HepG2 (cell line): ENCODE data around the gene FBXL13. TPM values are rescaled to one million over a fixed set of nuclear protein-coding genes. Genes with fewer than 3 reads are reported as not detected.

Experiments used
- ATAC-seq: fragments of 200-7000 bp; cut with Tn5 transposase; 3 replicates; pipeline ENCODE4 v1.9.1; 2020; ENCODE audit warnings: mild to moderate bottlenecking, moderate library complexity
- Bru-seq: library from RNA; stranded (reverse); fragments of 400-500 nt; gene quantifications from one replicate; lab custom pipeline; 2021; lab: Mats Ljungman, UMichigan
- BruChase-seq, 2 experiments: library from RNA; stranded (reverse); fragments of 400-500 nt; gene quantifications; one replicate each; lab custom pipeline; 2021; lab: Mats Ljungman, UMichigan
- BruUV-seq: library from RNA; stranded (reverse); fragments of 400-500 nt; replicated peaks from 2 replicates; lab custom pipeline; 2021; lab: Mats Ljungman, UMichigan
- CTCF ChIA-PET: fragments of 300-600 bp; formaldehyde crosslinking; extraction: SDS; loops from one replicate; lab custom pipeline; 2021; ENCODE audit warnings: low total read pairs, inconsistent platforms, low intra/inter-chr PET ratio; lab: Yijun Ruan, JAX
- POLR2A ChIA-PET: fragments of 350-600 bp; sonication (Branson Sonifier 250); formaldehyde crosslinking; loops from one replicate; lab custom pipeline; 2020; ENCODE audit warnings: antibody characterized with exemption, inconsistent platforms; lab: Yijun Ruan, JAX
- DNase-seq: peaks from one replicate; pipeline ENCODE4 v3.0.0-alpha.2; 2015; ENCODE audit warnings: low spot score
- FAIRE-seq: peaks from 3 replicates; lab custom pipeline; 2011; peaks lifted over from hg19 to GRCh38; lab: Jason Lieb, UNC
- H2AFZ ChIP-seq: one replicate; pipeline ENCODE4 v1.6.1; 2011; ENCODE audit warnings: low read length, inconsistent platforms
- H3K27ac ChIP-seq: fragments of 300-600 bp; 3 replicates; pipeline ENCODE4 v1.8.0; 2011; ENCODE audit warnings: mixed run types, mild to moderate bottlenecking, mixed read lengths, low read length, inconsistent platforms; ENCODE audit not compliant: insufficient read depth; ENCODE audit errors: extremely low read length
- H3K27me3 ChIP-seq, 2 experiments: fragments of 200-600 bp in 1 of 2; 2 replicates in 1 of 2; 3 replicates in 1 of 2; pipeline versions ENCODE4 v1.6.0 to v1.8.0; 2011; ENCODE audit warnings: low read length in 2 of 2, mild to moderate bottlenecking in 2 of 2, moderate library complexity in 2 of 2, inconsistent platforms in 1 of 2; ENCODE audit not compliant: insufficient read depth in 2 of 2, control insufficient read depth in 1 of 2
- H3K36me3 ChIP-seq, 2 experiments: fragments of 200-600 bp in 1 of 2; replicated peaks in 1 of 2; 2 replicates in 1 of 2; 3 replicates in 1 of 2; pipeline versions ENCODE4 v1.5.1 to v1.8.0; 2011; ENCODE audit warnings: low read length in 2 of 2, inconsistent platforms in 1 of 2; ENCODE audit not compliant: insufficient read depth in 2 of 2, control insufficient read depth in 1 of 2
- H3K4me1 ChIP-seq: 2 replicates; pipeline ENCODE4 v1.5.1; 2012; ENCODE audit warnings: low read length, inconsistent platforms; ENCODE audit not compliant: insufficient read depth
- H3K4me2 ChIP-seq: 2 replicates; pipeline ENCODE4 v1.6.0; 2011; ENCODE audit warnings: low read depth, low read length, inconsistent platforms
- H3K4me3 ChIP-seq, 3 experiments: fragments of 200-600 bp in 1 of 3; sonication (generic), shearing (Covaris generic) in 1 of 3; replicated peaks in 1 of 3; 2 replicates each; pipeline ENCODE4 v1.5.1; 2011 to 2016; ENCODE audit warnings: low read length in 3 of 3, inconsistent platforms in 2 of 3, low read depth in 2 of 3, mild to moderate bottlenecking in 2 of 3, control low read depth in 1 of 3, mixed read lengths in 1 of 3; ENCODE audit not compliant: insufficient read depth in 1 of 3
- H3K79me2 ChIP-seq: one replicate; pipeline ENCODE4 v1.6.1; 2011; ENCODE audit warnings: low read length, inconsistent platforms; ENCODE audit not compliant: insufficient read depth
- H3K9ac ChIP-seq: 2 replicates; pipeline ENCODE4 v1.6.0; 2011; ENCODE audit warnings: mild to moderate bottlenecking, low read depth, low read length, inconsistent platforms; ENCODE audit not compliant: insufficient read depth
- H3K9me3 ChIP-seq: 2 replicates; pipeline ENCODE4 v1.5.1; 2012; ENCODE audit warnings: mild to moderate bottlenecking, low read length
- H4K20me1 ChIP-seq: 2 replicates; pipeline ENCODE4 v1.6.0; 2011; ENCODE audit warnings: inconsistent platforms, mild to moderate bottlenecking, low read length, moderate library complexity; ENCODE audit not compliant: insufficient read depth
- ADNP ChIP-seq: sonication (generic); formaldehyde crosslinking; IDR thresholded peaks from 2 replicates; pipeline ENCODE4 v1.4.0; 2020; ENCODE audit warnings: missing genetic modification reagents
- GABPA ChIP-seq, 2 experiments: IDR thresholded peaks; 2 replicates each; pipeline ENCODE4 v1.6.1; 2011 to 2016; ENCODE audit warnings: low read depth in 2 of 2, low read length in 1 of 2, missing biosample characterization in 1 of 2, missing genetic modification characterization in 1 of 2
- HMG20A ChIP-seq: IDR thresholded peaks from 2 replicates; pipeline ENCODE4 v1.6.1; 2016; ENCODE audit warnings: borderline replicate concordance
- IRX3 ChIP-seq: sonication (generic); formaldehyde crosslinking; IDR thresholded peaks from 2 replicates; pipeline ENCODE4 v1.8.1; 2023; ENCODE audit warnings: mild to moderate bottlenecking, low read depth, missing genetic modification reagents, borderline replicate concordance
- ISX ChIP-seq: sonication (generic); formaldehyde crosslinking; conservative IDR thresholded peaks from 2 replicates; pipeline ENCODE4 v1.5.0; 2020; ENCODE audit warnings: missing genetic modification reagents
- KLF13 ChIP-seq: sonication (generic); formaldehyde crosslinking; IDR thresholded peaks from 2 replicates; pipeline ENCODE4 v1.4.0; 2020; ENCODE audit warnings: mild to moderate bottlenecking, missing genetic modification reagents
- PTBP1 ChIP-seq: fragments of 200-400 bp; formaldehyde crosslinking; IDR thresholded peaks from 2 replicates; pipeline ENCODE4 v1.6.1; 2018; ENCODE audit warnings: low read length, low read depth; ENCODE audit not compliant: poor library complexity, severe bottlenecking
- RFX3 ChIP-seq: IDR thresholded peaks from 2 replicates; pipeline ENCODE4 v1.6.1; 2016; ENCODE audit warnings: missing biosample characterization, missing genetic modification reagents
- SATB2 ChIP-seq: sonication (generic); formaldehyde crosslinking; IDR thresholded peaks from 2 replicates; pipeline ENCODE4 v1.5.0; 2020; ENCODE audit warnings: missing genetic modification reagents
- TGIF2 ChIP-seq: IDR thresholded peaks from 2 replicates; pipeline ENCODE4 v1.6.1; 2016; ENCODE audit warnings: control low read depth, missing compliant biosample characterization
- ZBTB3 ChIP-seq: sonication (generic); formaldehyde crosslinking; IDR thresholded peaks from 2 replicates; pipeline ENCODE4 v1.4.0; 2020; ENCODE audit warnings: low read depth, mild to moderate bottlenecking, moderate library complexity, missing genetic modification reagents, borderline replicate concordance
- ZNF337 ChIP-seq: sonication (generic); formaldehyde crosslinking; IDR thresholded peaks from 2 replicates; pipeline ENCODE4 v1.5.1; 2020; ENCODE audit warnings: missing genetic modification reagents, low read depth, mild to moderate bottlenecking, borderline replicate concordance
- ZNF34 ChIP-seq: sonication (generic); formaldehyde crosslinking; IDR thresholded peaks from 2 replicates; pipeline ENCODE4 v1.4.0; 2020; ENCODE audit warnings: mild to moderate bottlenecking, missing genetic modification reagents, borderline replicate concordance
- ZNF747 ChIP-seq: sonication (generic); formaldehyde crosslinking; IDR thresholded peaks from 2 replicates; pipeline ENCODE4 v1.8.1; 2023; ENCODE audit warnings: missing genetic modification reagents, mild to moderate bottlenecking, borderline replicate concordance
- WGBS: methylation state at CpG from one replicate; pipeline ENCODE4 v1.1.6; 2017; ENCODE audit warnings: low lambda C conversion rate; 5-methylcytosine and 5-hydroxymethylcytosine counted together
- in situ Hi-C: cut with HindIII; loops from 2 replicates; pipeline ENCODE4 v1.10.0; 2017; ENCODE audit warnings: low pct_unique_long_range_greater_than_20kb; ENCODE audit not compliant: extremely low pct_ligation_motif_present
- intact Hi-C: fragments of 100-400 bp; cut with micrococcal nuclease; formaldehyde crosslinking; loops from one replicate; pipeline ENCODE4 v1.10.0; 2022; ENCODE audit not compliant: unreplicated experiment
- long read RNA-seq, 2 experiments: library from RNA in 1 of 2; library from polyadenylated mRNA in 1 of 2; stranded (forward) in 1 of 2; unstranded in 1 of 2; transcript quantifications; one replicate each; pipeline ENCODE4 v2.0.0, GENCODE V29; 2019 to 2022
- polyA minus RNA-seq, 3 experiments: library from RNA; depleted of rRNA, polyadenylated mRNA; stranded (reverse); fragments of >200 nt; gene quantifications; 2 replicates each; pipeline ENCODE4 v1.2.3, GENCODE V29; 2011; ENCODE audit warnings: low replicate concordance in 1 of 3
- polyA plus RNA-seq, 8 experiments: library from polyadenylated mRNA; depleted of rRNA in 3 of 8; stranded (reverse) in 7 of 8; unstranded in 1 of 8; fragments of >200 nt; fragmentation: Illumina TruSeq in 4 of 8; extraction: Trizol in 4 of 8; gene quantifications; 2 replicates each; pipeline versions ENCODE4 v1.2.1 to v1.2.3, GENCODE V29; 2011 to 2016; ENCODE audit warnings: low read depth in 4 of 8, missing spikeins in 1 of 8, mixed read lengths in 1 of 8; ENCODE audit not compliant: insufficient read depth in 1 of 8
- total RNA-seq, 5 experiments: library from RNA; depleted of rRNA; stranded (reverse); fragments of >200 nt; fragmentation: Illumina TruSeq; extraction: Trizol; gene quantifications; 2 replicates each; pipeline ENCODE4 v1.2.3, GENCODE V29; 2016; ENCODE audit warnings: low read depth in 1 of 5
- TF ChIP-seq, protein P1 (sequence below): IDR thresholded peaks from 2 replicates; pipeline ENCODE4 v1.6.1; 2016; ENCODE audit warnings: control low read depth
- TF ChIP-seq, protein P2 (sequence below): sonication (generic); formaldehyde crosslinking; IDR thresholded peaks from 2 replicates; pipeline ENCODE4 v1.5.0; 2020; ENCODE audit warnings: missing genetic modification reagents

Gene FBXL13
- total RNA-seq (2016; rRNA removed; fragmentation: Illumina TruSeq; extraction: Trizol) (0.22 and 0.77 TPM in 2 replicates), polyA plus RNA-seq (2011; rRNA removed) (0.24 TPM in 2 replicates), polyA minus RNA-seq (2011; rRNA and poly(A)+ RNA removed; ENCODE audit: low replicate concordance) (0.58 and 1.4 TPM in 2 replicates), Bru-seq, nascent RNA (percentile 34 among the genes with signal in this experiment), BruChase-seq, experiment 1, labeled RNA remaining after a 6-hour chase (percentile 35 among the genes with signal in this experiment), BruChase-seq, experiment 2, labeled RNA remaining after a 2-hour chase (percentile 37 among the genes with signal in this experiment)
- 1.2 and 1.7 TPM in 2 replicates for total RNA-seq (2016; cell fraction: cytosol; rRNA removed; fragmentation: Illumina TruSeq; extraction: Trizol; ENCODE audit: low read depth)
- total RNA-seq (2016; cell fraction: insoluble cytoplasmic fraction; rRNA removed; fragmentation: Illumina TruSeq; extraction: Trizol): 0.42 and 0.71 TPM in 2 replicates
- total RNA-seq (2016; cell fraction: membrane; rRNA removed; fragmentation: Illumina TruSeq; extraction: Trizol): 1.0 and 1.2 TPM in 2 replicates
- 1.2 and 1.3 TPM in 2 replicates for total RNA-seq (2016; cell fraction: nucleus; rRNA removed; fragmentation: Illumina TruSeq; extraction: Trizol)
- polyA plus RNA-seq (2011; cell fraction: cytosol; rRNA removed): 0.12 and 0.27 TPM in 2 replicates
- polyA plus RNA-seq (2011; cell fraction: nucleus; rRNA removed): 0.16 and 0.29 TPM in 2 replicates
- polyA plus RNA-seq (2012): 0.21 and 0.70 TPM in 2 replicates
- 0.19 and 0.44 TPM in 2 replicates for polyA plus RNA-seq (2016; cell fraction: cytosol; fragmentation: Illumina TruSeq; extraction: Trizol; ENCODE audit: low read depth)
- 0.29 and 0.35 TPM in 2 replicates for polyA plus RNA-seq (2016; cell fraction: insoluble cytoplasmic fraction; fragmentation: Illumina TruSeq; extraction: Trizol; ENCODE audit: low read depth)
- 0.34 and 0.45 TPM in 2 replicates for polyA plus RNA-seq (2016; cell fraction: membrane; fragmentation: Illumina TruSeq; extraction: Trizol; ENCODE audit: low read depth)
- polyA plus RNA-seq (2016; cell fraction: nucleus; fragmentation: Illumina TruSeq; extraction: Trizol; ENCODE audit: insufficient read depth, low read depth): 0.29 TPM in 1 of 2 replicates, not detected in the other
- polyA minus RNA-seq (2011; cell fraction: cytosol; rRNA and poly(A)+ RNA removed): 0.53 TPM in 1 of 2 replicates, not detected in the other
- polyA minus RNA-seq (2011; cell fraction: nucleus; rRNA and poly(A)+ RNA removed): 1.4 and 2.7 TPM in 2 replicates
- long read RNA-seq, experiment 1, partial matches to known transcripts: 1 of 2 reads
- long read RNA-seq, experiment 1, other reads (novel, unspliced or antisense): 1 of 2 reads
- long read RNA-seq, experiment 2, partial matches to known transcripts: 0 of 2 reads
- long read RNA-seq, experiment 2, other reads (novel, unspliced or antisense): 2 of 2 reads

DNA sequence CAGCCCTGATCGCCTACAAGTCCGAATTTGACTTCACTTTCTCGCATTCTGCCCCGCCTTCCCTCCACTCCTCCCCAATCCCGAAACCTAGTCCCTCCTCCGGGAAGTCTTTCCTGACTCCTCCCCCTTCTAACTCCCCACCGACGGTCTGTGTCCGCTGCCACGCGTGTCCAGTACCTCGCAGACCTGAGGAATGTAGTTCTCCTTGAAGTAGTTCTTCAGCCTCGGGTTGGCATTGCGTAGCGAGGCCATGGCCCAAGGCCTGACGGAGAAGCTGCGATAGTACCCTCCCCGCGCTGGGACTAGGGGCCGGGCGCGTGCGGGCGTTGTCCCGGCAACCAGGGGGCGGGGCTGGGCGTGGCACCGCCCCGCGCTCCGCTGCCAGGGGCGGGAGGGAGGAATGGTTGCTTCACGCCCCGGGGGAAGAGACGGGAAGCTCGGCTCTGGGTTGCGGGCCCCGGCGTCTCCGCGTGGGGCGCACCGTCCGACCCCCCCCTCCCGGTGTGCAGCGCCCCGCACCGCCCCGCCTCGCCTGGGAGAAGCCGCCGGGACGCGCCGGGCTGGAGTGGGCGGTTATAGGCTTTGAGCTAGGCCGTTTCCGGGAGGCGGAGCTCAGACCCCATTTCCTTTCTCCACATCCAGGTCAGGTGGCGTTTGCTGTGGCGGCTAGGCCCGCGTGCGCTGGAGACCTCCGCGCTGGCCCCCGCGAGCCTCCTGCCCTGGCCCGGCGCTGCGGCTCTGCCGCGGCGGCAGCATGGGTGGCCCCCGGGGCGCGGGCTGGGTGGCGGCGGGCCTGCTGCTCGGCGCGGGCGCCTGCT is at the start of gene FBXL13, which contains the start of gene ARMC10:
Gene FBXL13, minus strand, starts transcription at position 278 of the 818 bp plus-strand sequence.
Gene ARMC10, plus strand, starts transcription at position 622 of the 818 bp plus-strand sequence. Its CDS starts 133 bp downstream, at position 755.
- DNase-seq: peak; percentile 88
- WGBS: 0% methylated on average over 21 of the region's 83 CpGs
- Histone ChIP-seq H2AFZ (peak within 1 kb of the TSS; percentile 74), H3K9ac (peak within 1 kb of the TSS; percentile 78), H3K4me2 (peak within 1 kb of the TSS; percentile 95), H3K79me2 (peaks cover 21% of the 10 kb centered on the region), H4K20me1 (no peaks in the 10 kb centered on the region), H3K27ac (peak within 1 kb of the TSS; percentile 76), H3K4me1 (peaks cover 22% of the 10 kb centered on the region), H3K36me3 (no peaks in the 10 kb centered on the region; a peak in 1 of 5 replicates), H3K4me3 (peak within 1 kb of the TSS; percentile 80 to 93 (median 91)), H3K27me3 (no peaks in the 10 kb centered on the region; a peak in 1 of 5 replicates), H3K9me3 (no peaks in the 10 kb centered on the region)
- CTCF ChIA-PET: no interaction called here
- FAIRE-seq: peak; percentile 42
- ATAC-seq: peak; percentile 95
- BruUV-seq: no TSS peak
- in situ Hi-C loops: loop anchor here (25.0 kb wide), 1 partner anchor 312 kb away; no protein-coding TSS in a partner anchor
- POLR2A ChIA-PET: interaction anchor here (0.6 to 2.3 kb wide), 13 partner anchors 9 to 1939 kb away, joined by 3 to 17 read pairs (median 6); partner anchors contain the start of genes FAM185A and NAPEPLD
- intact Hi-C loops: loop anchor here (1.0 kb wide), 1 partner anchor 75 kb away; the partner anchor contains the start of gene NAPEPLD
- no peak for TF ChIP-seq ZNF747 (CRISPR knock-in tag)
- TF ChIP-seq, protein P1, sequence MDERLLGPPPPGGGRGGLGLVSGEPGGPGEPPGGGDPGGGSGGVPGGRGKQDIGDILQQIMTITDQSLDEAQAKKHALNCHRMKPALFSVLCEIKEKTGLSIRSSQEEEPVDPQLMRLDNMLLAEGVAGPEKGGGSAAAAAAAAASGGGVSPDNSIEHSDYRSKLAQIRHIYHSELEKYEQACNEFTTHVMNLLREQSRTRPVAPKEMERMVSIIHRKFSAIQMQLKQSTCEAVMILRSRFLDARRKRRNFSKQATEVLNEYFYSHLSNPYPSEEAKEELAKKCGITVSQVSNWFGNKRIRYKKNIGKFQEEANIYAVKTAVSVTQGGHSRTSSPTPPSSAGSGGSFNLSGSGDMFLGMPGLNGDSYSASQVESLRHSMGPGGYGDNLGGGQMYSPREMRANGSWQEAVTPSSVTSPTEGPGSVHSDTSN: no peak
- TF ChIP-seq IRX3 (CRISPR knock-in tag): peak; percentile 79; the same call in 1 of the 2 replicates
- TF ChIP-seq SATB2: no peak; the same call in 1 of the 2 replicates
- no peak for TF ChIP-seq HMG20A (CRISPR knock-in tag)
- no peak for TF ChIP-seq TGIF2 (CRISPR knock-in tag)
- TF ChIP-seq ZBTB3 (CRISPR knock-in tag): no peak
- TF ChIP-seq KLF13 (CRISPR knock-in tag): no peak
- no peak for TF ChIP-seq ZNF34 (CRISPR knock-in tag)
- peak; percentile 79; the same call in 1 of the 2 replicates for TF ChIP-seq ISX (CRISPR knock-in tag)
- no peak for TF ChIP-seq ZNF337 (CRISPR knock-in tag)
- TF ChIP-seq PTBP1: no peak
- TF ChIP-seq ADNP (CRISPR knock-in tag): no peak; the same call in 1 of the 2 replicates
- TF ChIP-seq, protein P2, sequence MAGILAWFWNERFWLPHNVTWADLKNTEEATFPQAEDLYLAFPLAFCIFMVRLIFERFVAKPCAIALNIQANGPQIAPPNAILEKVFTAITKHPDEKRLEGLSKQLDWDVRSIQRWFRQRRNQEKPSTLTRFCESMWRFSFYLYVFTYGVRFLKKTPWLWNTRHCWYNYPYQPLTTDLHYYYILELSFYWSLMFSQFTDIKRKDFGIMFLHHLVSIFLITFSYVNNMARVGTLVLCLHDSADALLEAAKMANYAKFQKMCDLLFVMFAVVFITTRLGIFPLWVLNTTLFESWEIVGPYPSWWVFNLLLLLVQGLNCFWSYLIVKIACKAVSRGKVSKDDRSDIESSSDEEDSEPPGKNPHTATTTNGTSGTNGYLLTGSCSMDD: no peak
- TF ChIP-seq RFX3 (CRISPR knock-in tag): peak; percentile 94
- TF ChIP-seq GABPA (IDR thresholded peaks at IDR 0.05; ENCODE audit: low read depth, low read length): peak; percentile 66
- TF ChIP-seq GABPA (CRISPR knock-in tag; IDR thresholded peaks at IDR 0.05; ENCODE audit: low read depth): peak; percentile 80
